Spleen (tissue), 11 donors: Measurements from ENCODE around the gene SLC35B1. TPM values are rescaled to one million over a fixed set of nuclear protein-coding genes. Genes with fewer than 3 reads are reported as not detected.

Experiments
- DNase-seq: peaks from one replicate; pipeline ENCODE4 v3.0.0-alpha.2; 2020
- H3K27ac ChIP-seq, 8 donors: fragments of 200-600 bp; sonication (generic) in 7 of 8; 1 replicate in 4 of 8; 2 replicates in 4 of 8; pipeline versions ENCODE4 v1.5.0 to v1.8.0; 2016 to 2021; ENCODE audit warnings: inconsistent platforms in 4 of 8, mild to moderate bottlenecking in 4 of 8, moderate library complexity in 1 of 8
- H3K27me3 ChIP-seq, 7 donors: fragments of 200-600 bp; sonication (generic) in 6 of 7; replicated peaks in 1 of 7; 1 replicate in 4 of 7; 2 replicates in 3 of 7; pipeline versions ENCODE4 v1.5.0 to v1.8.0; 2016 to 2021; ENCODE audit warnings: inconsistent platforms in 3 of 7, mild to moderate bottlenecking in 1 of 7
- H3K36me3 ChIP-seq, 6 donors: fragments of 200-600 bp; sonication (generic) in 5 of 6; 1 replicate in 4 of 6; 2 replicates in 2 of 6; pipeline versions ENCODE4 v1.5.0 to v1.8.0; 2016 to 2021; ENCODE audit warnings: inconsistent platforms in 2 of 6
- H3K4me1 ChIP-seq, 6 donors: fragments of 200-600 bp; sonication (generic) in 5 of 6; 1 replicate in 3 of 6; 2 replicates in 3 of 6; pipeline versions ENCODE4 v1.5.0 to v1.8.0; 2016 to 2021; ENCODE audit warnings: inconsistent platforms in 3 of 6
- H3K4me3 ChIP-seq, 8 donors: fragments of 200-600 bp; sonication (generic) in 7 of 8; 1 replicate in 4 of 8; 2 replicates in 4 of 8; pipeline versions ENCODE4 v1.5.0 to v1.8.0; 2016 to 2021; ENCODE audit warnings: inconsistent platforms in 4 of 8, mild to moderate bottlenecking in 4 of 8, moderate library complexity in 2 of 8
- H3K9me3 ChIP-seq, 8 donors: fragments of 200-600 bp; sonication (generic) in 7 of 8; 1 replicate in 4 of 8; 2 replicates in 4 of 8; pipeline versions ENCODE4 v1.5.0 to v1.8.0; 2016 to 2021; ENCODE audit warnings: inconsistent platforms in 4 of 8
- CTCF ChIP-seq, 11 experiments: fragments of 200-600 bp in 7 of 11; fragments of 450-650 bp in 4 of 11; sonication (generic) in 4 of 11; IDR thresholded peaks in 8 of 11; conservative IDR thresholded peaks in 3 of 11; 1 replicate in 7 of 11; 2 replicates in 4 of 11; pipeline versions ENCODE4 v1.4.0 to v1.8.0; 2016 to 2021; ENCODE audit warnings: antibody characterized with exemption in 11 of 11, inconsistent platforms in 4 of 11, mild to moderate bottlenecking in 1 of 11
- POLR2A ChIP-seq, 3 donors: fragments of 450-650 bp; IDR thresholded peaks; one replicate each; pipeline ENCODE4 v1.5.1; 2017; ENCODE audit warnings: antibody characterized with exemption in 3 of 3, mild to moderate bottlenecking in 1 of 3
- POLR2AphosphoS5 ChIP-seq, 3 donors: sonication (generic); formaldehyde crosslinking; IDR thresholded peaks; one replicate each; pipeline ENCODE4 v1.5.1; 2017; ENCODE audit warnings: antibody characterized with exemption in 3 of 3
- WGBS, 5 donors: extraction: QIAGEN DNeasy Blood & Tissue Kit in 3 of 5; methylation state at CpG; one replicate each; pipeline versions ENCODE4 v1.1.5 to v1.1.7; 2013 to 2018; 5-methylcytosine and 5-hydroxymethylcytosine counted together
- intact Hi-C: fragments of 100-400 bp; cut with DNase I; formaldehyde crosslinking; loops from one replicate; pipeline ENCODE4 v1.15.0; 2023; ENCODE audit warnings: low total_unique reads
- polyA plus RNA-seq, 3 donors: library from polyadenylated mRNA; stranded (reverse); fragments of 200-250 nt; gene quantifications; one replicate each; pipeline ENCODE4 v1.2.1, GENCODE V29; 2013
- total RNA-seq, 7 donors: library from RNA; depleted of rRNA in 3 of 7; stranded (reverse); fragments of >200 nt in 3 of 7; fragmentation: NEBNext Ultra II Directional in 4 of 7; extraction: Animal tissue kit (Norgen Biotek cat#: 25700) in 4 of 7; gene quantifications; one replicate each; pipeline versions ENCODE4 v1.1.0 to v1.2.1, GENCODE V29; 2016 to 2021
- donor health status: healthy with polysubstance abuse.
- donor health status: DM: no; HTN: no; CAD: no; lungs with moderate emphysema.
- donor health status: DM: no; HTN: no; CAD: no.
- donor health status: Bipolar disorder and iron deficiency.
- donor health status: healthy.
- donor health status: DM: no; HTN: no; CAD: no.
- donor health status: DM: yes; HTN: yes; CAD: no.

Gene SLC35B1
- total and polyA plus RNA-seq, 10 donors: 23.7 to 69.9 (median 45.3) TPM

GRCh38 chr17:49670641-49671040 is 37.1 kb downstream of the SLC35B1 start:
- DNase-seq: no peak
- Histone ChIP-seq H3K4me1 (peaks cover 20 to 86% (median 66%) of the 10 kb centered on the region in 6 donors), H3K4me3 (no peak overlapping the region), H3K27me3 (no peaks in the 10 kb centered on the region), H3K36me3 (peaks cover 0 to 51% (median 1%) of the 10 kb centered on the region in 6 donors), H3K27ac (no peak overlapping the region), H3K9me3 (no peaks in the 10 kb centered on the region)
- no peak for TF ChIP-seq CTCF (IDR thresholded peaks at IDR 0.05 in 8 of 11, conservative IDR thresholded peaks at IDR 0.05 in 3 of 11)
- TF ChIP-seq POLR2A (IDR thresholded peaks at IDR 0.05): no peak
- TF ChIP-seq POLR2AphosphoS5 (IDR thresholded peaks at IDR 0.05): no peak
- WGBS, 5 donors: 52 to 84% (median 67%) methylated on average over 4 of the region's 4 CpGs
- intact Hi-C loops: no loop called here

- intact Hi-C loops: no loop called here
- TF ChIP-seq CTCF (IDR thresholded peaks at IDR 0.05 in 8 of 11, conservative IDR thresholded peaks at IDR 0.05 in 3 of 11) (no peak), POLR2AphosphoS5 (IDR thresholded peaks at IDR 0.05) (no peak), POLR2A (IDR thresholded peaks at IDR 0.05) (no peak)
- peaks cover 0 to 46% (median under 1%) of the 10 kb centered on the region in 6 donors for H3K36me3 ChIP-seq
- no peaks in the 10 kb centered on the region for H3K27me3 ChIP-seq
- DNase-seq: no peak
- H3K9me3 ChIP-seq: no peaks in the 10 kb centered on the region
- H3K4me1 ChIP-seq: peaks cover 14 to 82% (median 62%) of the 10 kb centered on the region in 6 donors
- 85 to 97% (median 90%) methylated on average over 1 of the region's 1 CpG for WGBS, 5 donors
- H3K4me3 ChIP-seq: no peak overlapping the region
- no peak overlapping the region for H3K27ac ChIP-seq
Observed at GRCh38 chr17:49670002-49670401, 37.8 kb downstream of the SLC35B1 start.

GRCh38 chr17:49667854-49668253 is 39.9 kb downstream of the SLC35B1 start:
- Histone ChIP-seq H3K4me1 (peaks cover 7 to 82% (median 61%) of the 10 kb centered on the region in 6 donors), H3K4me3 (no peak overlapping the region), H3K36me3 (peaks cover 0 to 36% (median under 1%) of the 10 kb centered on the region in 6 donors), H3K27me3 (no peaks in the 10 kb centered on the region), H3K9me3 (no peaks in the 10 kb centered on the region), H3K27ac (peak overlapping the region in 2 of 8 donors; percentile 4 to 18)
- no peak for DNase-seq
- intact Hi-C loops: no loop called here
- no peak for TF ChIP-seq POLR2A (IDR thresholded peaks at IDR 0.05)
- TF ChIP-seq CTCF (IDR thresholded peaks at IDR 0.05 in 8 of 11, conservative IDR thresholded peaks at IDR 0.05 in 3 of 11): no peak
- no peak for TF ChIP-seq POLR2AphosphoS5 (IDR thresholded peaks at IDR 0.05)
- 65 to 85% (median 79%) methylated on average over 2 of the region's 2 CpGs for WGBS, 5 donors

- WGBS, 5 donors: 59 to 73% (median 67%) methylated on average over 3 of the region's 3 CpGs
- Histone ChIP-seq H3K4me1 (peaks cover 3 to 75% (median 37%) of the 10 kb centered on the region in 6 donors), H3K9me3 (no peaks in the 10 kb centered on the region), H3K4me3 (no peak overlapping the region), H3K36me3 (peaks cover 0 to 52% (median 1%) of the 10 kb centered on the region in 6 donors), H3K27ac (peak overlapping the region in 2 of 8 donors; percentile 10 to 37), H3K27me3 (no peaks in the 10 kb centered on the region)
- TF ChIP-seq CTCF (IDR thresholded peaks at IDR 0.05 in 8 of 11, conservative IDR thresholded peaks at IDR 0.05 in 3 of 11) (no peak), POLR2AphosphoS5 (IDR thresholded peaks at IDR 0.05) (no peak), POLR2A (IDR thresholded peaks at IDR 0.05) (no peak)
- no peak for DNase-seq
- intact Hi-C loops: no loop called here
Observed at GRCh38 chr17:49664706-49665211, 43.0 kb downstream of the SLC35B1 start.
